ENCODE measurements around the gene JAK1. TPM values are rescaled to one million over a fixed set of nuclear protein-coding genes. Genes with fewer than 3 reads are reported as not detected.

The JAK1 gene
- total RNA-seq, 2 donors from 2014 or later, result 113 to 115 TPM

DNA sequence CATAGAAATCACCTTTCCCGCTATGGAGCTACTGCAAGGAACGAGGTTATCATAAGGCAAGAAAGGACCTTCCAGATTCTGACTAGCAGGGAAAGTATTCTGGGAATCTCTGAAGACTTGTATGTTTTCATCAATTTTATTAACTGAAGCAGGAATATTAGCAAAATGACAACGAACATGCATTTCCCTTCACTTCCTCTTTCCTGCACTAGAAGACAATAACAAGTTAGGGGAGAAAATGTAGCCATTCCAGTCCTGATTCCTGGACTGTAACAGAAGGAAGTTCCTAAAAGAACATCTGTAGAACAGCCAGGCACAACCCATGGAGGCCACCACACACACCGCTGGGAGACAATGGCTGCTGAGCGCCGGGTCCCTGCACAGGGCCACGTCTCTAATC, 114.7 kb downstream of the JAK1 start:
- TF ChIP-seq, protein P1, sequence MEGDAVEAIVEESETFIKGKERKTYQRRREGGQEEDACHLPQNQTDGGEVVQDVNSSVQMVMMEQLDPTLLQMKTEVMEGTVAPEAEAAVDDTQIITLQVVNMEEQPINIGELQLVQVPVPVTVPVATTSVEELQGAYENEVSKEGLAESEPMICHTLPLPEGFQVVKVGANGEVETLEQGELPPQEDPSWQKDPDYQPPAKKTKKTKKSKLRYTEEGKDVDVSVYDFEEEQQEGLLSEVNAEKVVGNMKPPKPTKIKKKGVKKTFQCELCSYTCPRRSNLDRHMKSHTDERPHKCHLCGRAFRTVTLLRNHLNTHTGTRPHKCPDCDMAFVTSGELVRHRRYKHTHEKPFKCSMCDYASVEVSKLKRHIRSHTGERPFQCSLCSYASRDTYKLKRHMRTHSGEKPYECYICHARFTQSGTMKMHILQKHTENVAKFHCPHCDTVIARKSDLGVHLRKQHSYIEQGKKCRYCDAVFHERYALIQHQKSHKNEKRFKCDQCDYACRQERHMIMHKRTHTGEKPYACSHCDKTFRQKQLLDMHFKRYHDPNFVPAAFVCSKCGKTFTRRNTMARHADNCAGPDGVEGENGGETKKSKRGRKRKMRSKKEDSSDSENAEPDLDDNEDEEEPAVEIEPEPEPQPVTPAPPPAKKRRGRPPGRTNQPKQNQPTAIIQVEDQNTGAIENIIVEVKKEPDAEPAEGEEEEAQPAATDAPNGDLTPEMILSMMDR (IDR thresholded peaks at IDR 0.05), result no peak
- no peaks in the 10 kb centered on the region for H3K4me1 ChIP-seq (ENCODE audit: control insufficient read depth in 1 of 2, low read depth in 2 of 2)
- no peaks in the 10 kb centered on the region for H3K27me3 ChIP-seq (replicated peaks; ENCODE audit: insufficient read depth)
- H3K36me3 ChIP-seq, result peaks cover 56% of the 10 kb centered on the region
- DNase-seq (ENCODE audit: low spot score) (no peak), ATAC-seq (ENCODE audit: insufficient number of reproducible peaks, low FRiP score, low read depth) (no peak)
- no peak overlapping the region for H3K27ac ChIP-seq
- H3K4me3 ChIP-seq, result no peak overlapping the region
- no peaks in the 10 kb centered on the region for H3K9me3 ChIP-seq

DNA sequence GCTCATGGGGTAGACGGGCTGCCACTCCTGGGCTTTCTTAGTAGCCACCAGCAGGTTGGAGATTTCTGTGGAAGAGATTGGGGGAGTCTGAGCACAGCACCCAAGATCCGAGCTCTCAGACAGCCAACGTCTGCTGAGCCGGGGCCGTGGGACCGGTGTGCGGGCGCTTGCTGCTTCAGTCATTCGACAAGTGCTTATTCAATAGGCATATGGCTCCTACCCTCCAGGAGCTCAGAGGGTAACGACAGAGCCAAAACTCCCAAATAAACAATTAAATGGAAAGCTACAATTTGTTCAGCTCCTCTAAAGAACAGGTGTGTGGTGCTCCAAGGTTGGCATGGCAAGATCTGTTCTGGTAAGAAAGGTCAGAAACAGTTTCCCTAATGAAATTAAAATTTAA, 115.5 kb downstream of the JAK1 start:
- no peaks in the 10 kb centered on the region for H3K4me1 ChIP-seq (ENCODE audit: control insufficient read depth in 1 of 2, low read depth in 2 of 2)
- peaks cover 64% of the 10 kb centered on the region for H3K36me3 ChIP-seq

DNA sequence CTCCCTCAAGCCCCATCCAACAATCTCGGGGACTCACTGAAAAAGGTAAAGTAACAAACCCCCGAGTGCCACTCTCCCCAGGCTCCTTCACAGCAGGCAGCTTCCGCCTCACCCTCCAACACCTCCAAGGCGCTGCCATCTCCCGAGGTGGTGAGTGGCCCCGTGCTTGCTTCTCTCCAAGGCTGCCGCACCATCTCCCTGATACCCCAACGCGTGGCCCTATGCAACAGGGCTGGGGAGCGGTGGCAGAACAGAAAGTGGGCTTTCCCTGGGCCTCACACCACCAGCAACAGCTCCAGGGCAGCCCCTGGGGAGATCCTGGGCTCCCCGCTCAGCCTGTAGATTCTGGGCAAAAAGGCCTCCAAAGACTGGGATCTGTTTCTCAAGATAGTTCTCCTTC, 116.4 kb downstream of the JAK1 start:
- TF ChIP-seq, protein P1 (IDR thresholded peaks at IDR 0.05), result no peak
- no peak overlapping the region for H3K27ac ChIP-seq
- no peaks in the 10 kb centered on the region for H3K9me3 ChIP-seq
- H3K36me3 ChIP-seq, result peaks cover 66% of the 10 kb centered on the region
- no peak for ATAC-seq (ENCODE audit: insufficient number of reproducible peaks, low FRiP score, low read depth)
- DNase-seq (ENCODE audit: low spot score), result no peak
- H3K4me3 ChIP-seq, result no peak overlapping the region
- H3K4me1 ChIP-seq (ENCODE audit: control insufficient read depth in 1 of 2, low read depth in 2 of 2), result no peaks in the 10 kb centered on the region
- H3K27me3 ChIP-seq (replicated peaks; ENCODE audit: insufficient read depth), result no peaks in the 10 kb centered on the region

More for the DNA sequence above, 115.5 kb downstream of the JAK1 start:
- no peaks in the 10 kb centered on the region for H3K27me3 ChIP-seq (replicated peaks; ENCODE audit: insufficient read depth)
- TF ChIP-seq, protein P1 (IDR thresholded peaks at IDR 0.05), result no peak
- H3K4me3 ChIP-seq, result no peak overlapping the region
- no peak for ATAC-seq (ENCODE audit: insufficient number of reproducible peaks, low FRiP score, low read depth)
- DNase-seq (ENCODE audit: low spot score), result no peak
- H3K9me3 ChIP-seq, result no peaks in the 10 kb centered on the region
- H3K27ac ChIP-seq, result no peak overlapping the region

DNA sequence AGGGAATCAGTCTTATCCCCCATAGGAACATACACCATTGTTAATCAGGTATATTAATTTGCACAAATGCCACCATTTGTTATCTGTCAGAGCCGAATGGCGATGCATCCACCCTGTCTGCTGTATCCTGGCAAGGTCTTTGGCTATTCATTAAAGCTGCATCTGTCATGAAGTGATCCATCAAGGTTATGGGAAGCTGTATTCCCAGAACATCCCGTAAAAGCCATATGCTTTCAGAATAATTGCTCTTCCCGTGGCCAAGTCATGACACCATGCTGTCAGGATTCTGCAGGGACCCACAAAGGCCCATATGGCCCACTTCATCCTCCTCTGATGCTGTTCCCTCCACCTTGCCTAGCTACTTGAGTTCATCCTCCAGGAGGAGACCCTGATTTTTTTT, 117.5 kb downstream of the JAK1 start:
- ATAC-seq (ENCODE audit: insufficient number of reproducible peaks, low FRiP score, low read depth), result no peak
- H3K27me3 ChIP-seq (replicated peaks; ENCODE audit: insufficient read depth), result no peaks in the 10 kb centered on the region
- no peak for DNase-seq (ENCODE audit: low spot score)
- H3K4me1 ChIP-seq (ENCODE audit: control insufficient read depth in 1 of 2, low read depth in 2 of 2), result no peaks in the 10 kb centered on the region
- H3K27ac ChIP-seq, result no peak overlapping the region
- no peaks in the 10 kb centered on the region for H3K9me3 ChIP-seq
- H3K36me3 ChIP-seq, result peaks cover 68% of the 10 kb centered on the region
- TF ChIP-seq, protein P1 (IDR thresholded peaks at IDR 0.05), result no peak
- H3K4me3 ChIP-seq, result no peak overlapping the region

DNA sequence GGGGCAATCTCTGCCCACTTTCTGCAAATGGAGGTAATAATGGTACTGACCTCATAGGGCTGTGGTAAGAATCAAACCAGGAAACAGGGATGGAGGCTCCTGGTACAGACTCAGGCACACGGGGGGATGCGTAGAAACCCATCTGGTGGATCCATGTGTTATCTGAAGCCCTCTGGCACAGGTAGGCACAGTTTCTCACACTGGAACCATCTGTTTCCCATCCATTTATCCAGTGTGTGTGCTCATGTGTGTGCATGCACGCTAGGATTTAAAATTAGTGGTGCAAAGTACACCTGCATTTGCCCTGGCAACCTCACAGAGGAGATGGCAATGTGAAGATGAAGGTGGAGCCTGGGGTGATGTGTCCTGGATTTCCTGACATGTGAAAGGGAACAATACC, 118.2 kb downstream of the JAK1 start:
- Histone ChIP-seq H3K36me3 (peaks cover 67% of the 10 kb centered on the region), H3K27ac (no peak overlapping the region), H3K9me3 (no peaks in the 10 kb centered on the region), H3K4me3 (no peak overlapping the region), H3K4me1 (ENCODE audit: control insufficient read depth in 1 of 2, low read depth in 2 of 2) (peaks cover under 1% of the 10 kb centered on the region in 2 donors), H3K27me3 (replicated peaks; ENCODE audit: insufficient read depth) (no peaks in the 10 kb centered on the region)
- TF ChIP-seq, protein P1 (IDR thresholded peaks at IDR 0.05), result no peak
- DNase-seq (ENCODE audit: low spot score) (no peak), ATAC-seq (ENCODE audit: insufficient number of reproducible peaks, low FRiP score, low read depth) (no peak)
